Measurements from ENCODE around the gene NHERF1. TPM values are rescaled to one million over a fixed set of nuclear protein-coding genes. Genes with fewer than 3 reads are reported as not detected.

Gene NHERF1
- total RNA-seq, 1 donor from 2014 or later, result 108 TPM

DNA sequence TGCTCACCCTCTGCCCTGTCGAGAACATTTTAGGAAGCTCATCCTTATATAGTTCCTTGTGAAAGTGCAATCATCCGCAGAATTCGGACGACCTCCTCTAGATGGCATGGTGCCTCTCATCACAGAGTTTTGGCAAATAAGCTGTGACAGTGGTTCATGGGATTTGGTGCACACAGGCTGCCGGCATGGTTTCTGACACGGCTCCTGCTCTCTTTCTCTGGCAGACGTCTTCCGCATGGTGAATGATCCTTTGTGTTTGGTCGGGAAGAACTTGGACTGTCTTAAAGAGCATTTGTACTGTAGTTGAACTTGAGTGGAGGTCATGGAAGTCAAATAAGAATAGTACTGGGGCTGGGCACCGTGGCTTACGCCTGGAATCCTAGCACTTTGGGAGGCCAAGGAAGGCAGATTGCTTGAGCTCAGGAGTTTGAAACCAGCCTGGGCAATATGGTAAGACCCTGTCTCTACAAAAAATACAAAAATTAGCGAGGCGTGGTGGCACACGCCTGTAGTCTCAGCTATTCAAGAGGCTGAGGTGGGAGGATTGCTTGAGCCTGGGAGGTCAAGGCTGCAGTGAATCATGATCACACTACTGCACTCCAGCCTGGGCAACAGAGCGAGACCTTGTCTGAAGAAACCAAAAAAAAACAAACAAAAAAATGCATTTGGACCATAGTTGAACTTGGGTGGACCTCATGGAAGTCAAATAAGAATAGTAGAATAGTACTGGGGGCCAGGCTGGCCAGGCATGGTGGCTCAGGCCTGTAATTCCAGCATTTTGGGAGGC lies 62.5 kb downstream of the NHERF1 start:
- no peaks in the 10 kb centered on the region for H3K9me3 Mint-ChIP-seq (ENCODE audit: low read depth)
- H3K4me3 Mint-ChIP-seq (ENCODE audit: unreplicated experiment), result no peak overlapping the region
- TF ChIP-seq, protein P1, sequence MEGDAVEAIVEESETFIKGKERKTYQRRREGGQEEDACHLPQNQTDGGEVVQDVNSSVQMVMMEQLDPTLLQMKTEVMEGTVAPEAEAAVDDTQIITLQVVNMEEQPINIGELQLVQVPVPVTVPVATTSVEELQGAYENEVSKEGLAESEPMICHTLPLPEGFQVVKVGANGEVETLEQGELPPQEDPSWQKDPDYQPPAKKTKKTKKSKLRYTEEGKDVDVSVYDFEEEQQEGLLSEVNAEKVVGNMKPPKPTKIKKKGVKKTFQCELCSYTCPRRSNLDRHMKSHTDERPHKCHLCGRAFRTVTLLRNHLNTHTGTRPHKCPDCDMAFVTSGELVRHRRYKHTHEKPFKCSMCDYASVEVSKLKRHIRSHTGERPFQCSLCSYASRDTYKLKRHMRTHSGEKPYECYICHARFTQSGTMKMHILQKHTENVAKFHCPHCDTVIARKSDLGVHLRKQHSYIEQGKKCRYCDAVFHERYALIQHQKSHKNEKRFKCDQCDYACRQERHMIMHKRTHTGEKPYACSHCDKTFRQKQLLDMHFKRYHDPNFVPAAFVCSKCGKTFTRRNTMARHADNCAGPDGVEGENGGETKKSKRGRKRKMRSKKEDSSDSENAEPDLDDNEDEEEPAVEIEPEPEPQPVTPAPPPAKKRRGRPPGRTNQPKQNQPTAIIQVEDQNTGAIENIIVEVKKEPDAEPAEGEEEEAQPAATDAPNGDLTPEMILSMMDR (IDR thresholded peaks at IDR 0.05), result no peak
- H3K27ac Mint-ChIP-seq (ENCODE audit: unreplicated experiment), result no peak overlapping the region
- DNase-seq (ENCODE audit: low spot score), result no peak
- H3K27me3 Mint-ChIP-seq (ENCODE audit: low read depth), result no peaks in the 10 kb centered on the region
- H3K36me3 Mint-ChIP-seq (ENCODE audit: low read depth), result peaks cover 18% of the 10 kb centered on the region
- H3K4me1 Mint-ChIP-seq (ENCODE audit: low read depth), result no peaks in the 10 kb centered on the region

DNA sequence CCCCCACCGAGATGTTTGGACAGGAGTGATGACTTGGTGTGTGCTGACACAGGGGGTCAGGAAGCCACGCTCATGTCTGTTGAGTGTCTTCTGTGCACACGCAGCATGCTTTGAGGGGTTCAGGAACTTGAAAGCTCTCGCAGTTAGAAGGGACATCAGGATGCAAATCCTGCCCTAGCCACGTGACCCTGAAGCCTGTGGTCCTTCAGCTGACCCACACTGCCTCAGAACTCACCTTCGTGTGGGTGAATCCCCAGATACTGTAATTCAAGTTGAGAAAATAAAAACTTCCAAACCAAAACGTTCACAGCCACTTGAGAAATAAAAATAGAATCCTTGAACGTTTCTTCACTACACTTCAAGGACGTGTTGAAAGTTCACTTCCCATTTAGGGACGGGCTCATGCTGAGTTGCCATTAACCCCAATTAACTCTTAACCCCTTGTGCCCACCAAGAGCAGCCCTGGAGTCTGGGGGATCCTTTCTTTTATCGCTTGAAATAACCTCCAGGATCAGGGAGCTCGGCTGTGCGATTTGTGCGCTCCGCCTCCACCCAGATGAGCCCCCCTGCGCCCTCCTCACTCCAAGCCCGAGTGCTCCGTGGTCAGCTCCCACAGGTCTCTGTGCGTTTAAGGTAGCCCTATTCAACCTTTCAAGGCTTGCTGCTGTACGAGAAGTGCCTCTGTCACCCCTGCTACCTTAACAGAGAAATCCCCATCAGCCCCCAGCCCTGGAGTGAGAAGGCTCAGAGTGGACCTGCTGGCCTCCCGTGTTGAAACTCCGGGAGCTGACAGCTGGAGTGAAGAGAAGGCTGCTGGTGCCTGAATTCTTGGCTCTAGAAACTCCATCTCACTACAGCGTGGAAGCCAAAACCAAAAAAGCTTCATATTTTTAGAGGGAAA lies 63.9 kb downstream of the NHERF1 start:
- no peaks in the 10 kb centered on the region for H3K9me3 Mint-ChIP-seq (ENCODE audit: low read depth)
- no peak overlapping the region for H3K27ac Mint-ChIP-seq (ENCODE audit: unreplicated experiment)
- H3K4me3 Mint-ChIP-seq (ENCODE audit: unreplicated experiment), result no peak overlapping the region

DNA sequence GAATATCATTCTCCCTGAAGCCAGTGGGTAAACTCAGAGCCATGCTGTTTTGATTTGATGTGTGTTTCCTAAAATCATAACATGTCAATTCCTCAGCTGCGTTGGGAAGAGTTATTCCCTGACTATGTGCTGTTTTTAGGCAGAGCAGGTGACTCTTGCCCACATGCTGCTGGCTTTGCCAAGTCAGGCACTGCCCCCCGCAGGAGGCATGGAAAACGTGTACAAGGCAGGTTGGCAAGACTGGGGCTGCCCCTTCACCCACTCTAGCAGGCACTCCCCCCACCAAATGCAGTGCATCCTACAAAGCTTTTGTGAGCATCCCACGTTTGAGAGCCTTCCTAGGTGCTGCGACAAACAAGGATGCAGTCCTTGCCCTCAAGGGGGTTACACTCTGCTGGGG lies 66.0 kb downstream of the NHERF1 start:
- H3K27me3 Mint-ChIP-seq (ENCODE audit: low read depth), result no peaks in the 10 kb centered on the region
- DNase-seq (ENCODE audit: low spot score), result no peak
- H3K4me1 Mint-ChIP-seq (ENCODE audit: low read depth), result no peaks in the 10 kb centered on the region
- H3K27ac Mint-ChIP-seq (ENCODE audit: unreplicated experiment), result no peak overlapping the region
- H3K36me3 Mint-ChIP-seq (ENCODE audit: low read depth), result peaks cover 23% of the 10 kb centered on the region
- no peak overlapping the region for H3K4me3 Mint-ChIP-seq (ENCODE audit: unreplicated experiment)
- no peaks in the 10 kb centered on the region for H3K9me3 Mint-ChIP-seq (ENCODE audit: low read depth)
- TF ChIP-seq, protein P1 (IDR thresholded peaks at IDR 0.05), result peak; percentile 29

More for the DNA sequence above, 63.9 kb downstream of the NHERF1 start:
- TF ChIP-seq, protein P1 (IDR thresholded peaks at IDR 0.05), result no peak
- Mint-ChIP-seq H3K36me3 (ENCODE audit: low read depth) (peaks cover 24% of the 10 kb centered on the region), H3K4me1 (ENCODE audit: low read depth) (no peaks in the 10 kb centered on the region), H3K27me3 (ENCODE audit: low read depth) (no peaks in the 10 kb centered on the region)
- DNase-seq (ENCODE audit: low spot score), result no peak

DNA sequence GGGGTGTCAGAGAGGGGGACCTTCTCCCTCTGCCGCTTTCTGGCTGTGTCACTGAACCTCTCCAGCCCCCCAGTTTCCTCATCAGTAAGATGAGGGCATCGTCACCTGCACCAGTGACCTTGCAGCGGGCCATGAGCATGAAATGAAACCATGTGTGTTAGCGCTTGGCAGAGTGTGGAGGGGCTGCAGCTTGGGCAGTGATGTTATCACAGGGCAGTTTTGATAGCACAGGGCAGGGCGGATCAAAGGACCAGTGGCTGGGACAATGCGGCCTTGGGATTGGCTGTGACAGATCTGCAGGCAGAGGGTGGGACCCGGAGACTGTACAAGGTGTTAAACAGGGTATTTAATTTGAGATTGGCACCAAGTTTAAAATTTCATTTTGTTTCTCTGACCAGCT lies 66.6 kb downstream of the NHERF1 start:
- H3K27me3 Mint-ChIP-seq (ENCODE audit: low read depth), result no peaks in the 10 kb centered on the region
- no peaks in the 10 kb centered on the region for H3K9me3 Mint-ChIP-seq (ENCODE audit: low read depth)
- DNase-seq (ENCODE audit: low spot score), result no peak
- TF ChIP-seq, protein P1 (IDR thresholded peaks at IDR 0.05), result no peak
- H3K4me3 Mint-ChIP-seq (ENCODE audit: unreplicated experiment), result no peak overlapping the region
- H3K4me1 Mint-ChIP-seq (ENCODE audit: low read depth), result no peaks in the 10 kb centered on the region
- peaks cover 23% of the 10 kb centered on the region for H3K36me3 Mint-ChIP-seq (ENCODE audit: low read depth)
- no peak overlapping the region for H3K27ac Mint-ChIP-seq (ENCODE audit: unreplicated experiment)

Data from chondrocyte (in vitro differentiated cells).